LNCaP clone FGC (cell line): Measurements from ENCODE around the gene AMMECR1.

ENCODE experiments used
- DNase-seq: peaks from one replicate; pipeline ENCODE4 v3.0.0-alpha.2; 2011; ENCODE audit warnings: low read depth
- H3K4me3 ChIP-seq: 2 replicates; pipeline ENCODE4 v1.5.1; 2011; ENCODE audit warnings: mild to moderate bottlenecking, low read depth, low read length, control low read depth
- TF ChIP-seq, protein P1 (sequence below): IDR thresholded peaks from 2 replicates; pipeline ENCODE4 v1.5.1; 2012; ENCODE audit warnings: mild to moderate bottlenecking; ENCODE audit not compliant: control insufficient read depth, insufficient read depth; ENCODE audit errors: extremely low read depth

Gene AMMECR1

DNA sequence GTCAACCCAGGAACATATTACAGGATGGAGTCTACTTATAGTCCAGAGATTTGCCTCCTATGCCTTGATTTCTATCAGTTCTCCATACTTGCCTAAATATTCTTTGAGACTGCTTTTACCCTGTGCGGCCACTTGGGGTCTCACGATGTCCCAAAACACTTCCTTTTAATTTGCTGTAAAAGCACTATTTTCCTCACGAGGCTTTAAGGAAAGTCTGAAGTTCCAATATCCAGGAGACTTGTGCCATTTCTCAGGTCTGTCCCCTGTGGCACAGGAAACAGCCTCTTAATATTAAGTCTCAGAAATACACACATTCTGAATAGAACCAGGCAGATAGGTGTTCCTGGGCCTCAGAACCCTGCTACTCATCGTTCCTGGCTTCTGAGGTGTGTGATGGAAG is 172.0 kb downstream of the AMMECR1 start:
- DNase-seq: no peak

DNA sequence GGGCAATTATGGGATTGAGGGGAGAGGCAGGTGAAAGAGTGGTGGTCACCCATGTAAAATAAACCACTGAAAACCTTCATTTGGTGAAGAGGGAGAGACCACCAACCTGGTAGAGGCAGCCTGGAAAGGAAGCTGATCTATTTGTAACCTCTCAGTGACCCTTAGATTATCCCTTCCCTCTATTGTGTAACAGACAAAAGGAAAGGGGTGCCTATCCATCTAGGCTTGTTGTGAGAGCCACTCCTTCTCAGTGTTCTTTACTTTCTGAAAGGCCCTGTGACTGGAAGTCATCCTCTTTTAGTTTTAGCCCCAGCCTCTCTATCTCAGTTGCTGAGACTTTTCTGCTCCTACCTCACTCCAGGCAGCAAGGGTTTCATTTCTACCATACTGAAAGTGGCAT is 172.6 kb downstream of the AMMECR1 start:
- DNase-seq: no peak
- H3K4me3 ChIP-seq: no peak overlapping the region
- TF ChIP-seq, protein P1, sequence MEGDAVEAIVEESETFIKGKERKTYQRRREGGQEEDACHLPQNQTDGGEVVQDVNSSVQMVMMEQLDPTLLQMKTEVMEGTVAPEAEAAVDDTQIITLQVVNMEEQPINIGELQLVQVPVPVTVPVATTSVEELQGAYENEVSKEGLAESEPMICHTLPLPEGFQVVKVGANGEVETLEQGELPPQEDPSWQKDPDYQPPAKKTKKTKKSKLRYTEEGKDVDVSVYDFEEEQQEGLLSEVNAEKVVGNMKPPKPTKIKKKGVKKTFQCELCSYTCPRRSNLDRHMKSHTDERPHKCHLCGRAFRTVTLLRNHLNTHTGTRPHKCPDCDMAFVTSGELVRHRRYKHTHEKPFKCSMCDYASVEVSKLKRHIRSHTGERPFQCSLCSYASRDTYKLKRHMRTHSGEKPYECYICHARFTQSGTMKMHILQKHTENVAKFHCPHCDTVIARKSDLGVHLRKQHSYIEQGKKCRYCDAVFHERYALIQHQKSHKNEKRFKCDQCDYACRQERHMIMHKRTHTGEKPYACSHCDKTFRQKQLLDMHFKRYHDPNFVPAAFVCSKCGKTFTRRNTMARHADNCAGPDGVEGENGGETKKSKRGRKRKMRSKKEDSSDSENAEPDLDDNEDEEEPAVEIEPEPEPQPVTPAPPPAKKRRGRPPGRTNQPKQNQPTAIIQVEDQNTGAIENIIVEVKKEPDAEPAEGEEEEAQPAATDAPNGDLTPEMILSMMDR: no peak

More for the DNA sequence above, 172.0 kb downstream of the AMMECR1 start:
- H3K4me3 ChIP-seq: no peak overlapping the region
- TF ChIP-seq, protein P1: peak; percentile 52
